GM19463 (cell line): ENCODE results near the gene FAM168B.
"Not testable (repeated sequence)": the region's sequence is repeated elsewhere in the genome, so short reads cannot be mapped to it uniquely, and the experiment has no call there.

Experiments
- ATAC-seq: cut with Tn5 transposase; IDR thresholded peaks from one replicate; pipeline ENCODE4 v1.9.1; 2021; ENCODE audit warnings: mild to moderate bottlenecking, moderate library complexity; ENCODE audit not compliant: unreplicated experiment

FAM168B gene

GRCh38 chr2:131093006-131093695 is at the start of gene FAM168B:
FAM168B (minus strand) TSS chr2:131093460; CDS start chr2:131082646, 10,814 bp downstream.
- peak; percentile 80 for ATAC-seq

GRCh38 chr2:131142849-131143248 is 49.6 kb upstream of the FAM168B start:
- no peak for ATAC-seq

- ATAC-seq: no peak
Observed at GRCh38 chr2:131140581-131140980, 47.3 kb upstream of the FAM168B start.

DNA sequence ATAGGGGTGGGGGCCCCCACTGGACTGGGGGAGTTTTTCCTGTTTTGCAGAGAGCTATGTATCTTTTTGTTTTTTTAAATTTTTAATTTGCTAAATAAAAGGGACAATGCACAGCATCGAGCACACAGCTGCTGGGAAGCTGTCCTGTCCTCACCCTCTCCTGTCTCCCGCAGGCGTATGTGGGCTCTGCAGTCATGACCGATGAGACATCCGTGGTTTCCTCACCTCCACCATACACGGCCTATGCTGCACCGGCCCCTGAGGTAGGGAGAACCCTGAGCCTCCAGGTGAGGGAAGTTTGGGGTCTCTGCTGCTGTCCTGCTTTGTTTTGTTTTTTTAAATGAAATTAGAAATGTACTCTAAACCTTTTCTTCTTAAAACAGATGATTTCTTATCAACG is 39.5 kb upstream of the FAM168B start:
- ATAC-seq: no peak

DNA sequence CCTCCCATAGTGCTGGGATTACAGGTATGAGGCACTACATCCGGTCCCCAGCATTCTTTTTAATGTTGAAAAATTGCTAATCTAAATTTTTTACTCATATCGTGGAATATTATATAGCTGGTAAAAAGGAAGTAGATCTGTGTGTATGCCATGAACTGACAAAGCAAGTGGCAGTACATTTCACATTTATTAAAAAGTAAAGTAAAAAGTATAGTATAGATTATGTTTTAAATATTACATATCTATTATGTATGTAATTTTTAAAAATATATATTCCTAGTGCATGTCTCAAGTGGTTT is 37.0 kb upstream of the FAM168B start:
- no peak for ATAC-seq

DNA sequence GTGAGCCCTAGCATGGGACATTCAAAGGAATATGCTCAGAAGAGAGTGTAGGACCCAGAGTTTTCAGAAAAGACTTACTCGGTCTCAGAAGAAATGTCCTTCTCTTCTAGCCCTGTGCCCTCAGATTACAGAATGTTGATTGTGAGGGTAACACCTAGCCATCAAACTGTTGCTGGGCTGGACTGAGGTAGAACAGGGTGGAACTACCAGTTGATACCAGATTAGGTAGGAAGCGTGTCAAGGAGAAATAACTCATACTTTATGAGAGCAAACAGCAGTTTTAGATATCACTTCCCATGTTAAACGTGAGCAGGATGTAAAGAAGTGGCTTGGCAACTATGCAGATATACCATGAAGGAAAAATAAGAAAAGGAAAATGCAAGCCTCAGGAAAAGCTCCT is 34.7 kb upstream of the FAM168B start:
- ATAC-seq: no peak

GRCh38 chr2:131127076-131127475 is 33.8 kb upstream of the FAM168B start:
- ATAC-seq: no peak

DNA sequence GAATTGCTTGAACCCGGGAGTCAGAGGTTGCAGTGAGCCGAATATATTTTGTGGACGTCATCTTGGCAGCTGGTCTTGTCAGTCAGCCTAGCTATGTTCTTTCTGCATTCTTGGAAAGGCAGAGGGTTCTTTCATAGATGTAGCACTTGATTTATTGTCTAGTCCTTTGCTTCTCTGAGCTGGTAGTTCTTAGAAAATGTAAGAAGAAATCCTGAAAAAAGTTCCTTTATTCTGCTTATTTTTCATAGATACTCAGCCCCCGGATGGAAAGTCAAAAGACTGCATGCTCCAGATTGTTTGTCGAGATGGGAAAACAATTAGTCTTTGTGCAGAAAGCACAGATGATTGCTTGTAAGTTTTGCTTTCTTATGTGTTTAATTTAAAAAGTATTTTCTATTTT is 33.2 kb upstream of the FAM168B start:
- no peak for ATAC-seq

DNA sequence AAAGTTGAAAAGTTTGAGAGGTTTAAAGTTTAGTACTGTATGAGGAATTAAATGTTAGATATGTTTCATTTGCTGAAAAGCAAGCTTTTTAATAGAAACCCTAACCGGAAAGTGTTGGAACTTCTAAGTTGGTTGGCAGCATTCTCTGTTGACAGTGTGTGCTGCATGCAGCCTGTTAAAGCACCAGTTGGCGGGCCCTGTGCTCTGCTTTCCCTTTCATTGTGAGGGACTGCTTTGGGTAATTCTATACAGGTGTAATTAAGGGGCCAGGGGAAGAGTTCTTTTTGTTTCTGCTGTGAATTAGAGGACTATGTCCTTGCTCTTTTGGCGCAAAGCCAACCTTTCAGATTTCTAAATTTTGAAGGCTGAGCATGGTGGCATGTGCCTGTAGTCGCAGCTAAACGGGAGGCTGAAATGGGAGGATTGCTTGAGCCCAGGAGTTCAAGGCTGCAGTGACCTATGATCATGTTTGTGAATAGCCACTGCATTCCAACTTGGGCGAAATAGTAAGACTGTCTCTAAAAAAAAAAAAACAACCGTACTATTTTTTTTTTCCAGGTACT is 32.0 kb upstream of the FAM168B start:
- no peak for ATAC-seq

DNA sequence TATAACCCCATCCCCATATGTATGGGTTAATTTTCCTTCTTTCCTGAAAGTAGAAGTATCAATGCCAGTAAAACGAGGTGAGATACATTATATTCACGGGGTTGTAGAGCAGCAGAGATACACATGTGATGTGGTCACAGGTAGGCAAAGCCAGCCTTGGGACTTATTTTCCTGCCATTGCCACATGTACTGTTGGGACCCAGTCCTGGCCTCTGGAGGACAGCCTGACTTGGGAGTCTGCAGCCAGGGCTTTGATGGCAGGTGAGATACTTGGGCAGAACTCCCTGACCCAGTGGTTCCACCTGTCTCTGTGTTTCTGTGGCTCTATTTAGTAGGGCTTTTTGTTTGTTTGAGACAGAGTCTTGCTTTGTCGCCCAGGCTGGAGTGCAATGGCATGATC is 29.9 kb upstream of the FAM168B start:
- ATAC-seq: no peak

DNA sequence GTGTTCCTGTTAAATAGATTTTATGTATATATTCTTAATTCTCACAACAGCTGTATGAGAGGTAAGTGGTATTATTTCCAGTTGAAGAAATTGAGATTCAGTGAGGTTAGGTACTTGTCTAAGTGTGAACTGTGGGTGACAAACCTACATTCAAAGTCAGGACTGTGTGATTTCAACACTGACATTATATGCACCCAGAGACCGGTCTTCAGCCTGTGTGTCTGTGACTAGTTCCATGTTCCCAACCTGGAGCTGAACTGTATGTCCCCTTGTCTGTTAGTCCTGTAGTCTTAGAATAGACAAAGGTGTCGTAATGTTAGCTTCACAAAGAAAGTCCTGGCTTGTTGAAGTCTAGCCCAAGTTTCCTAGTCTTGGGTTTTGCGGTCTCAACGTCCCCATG is 29.2 kb upstream of the FAM168B start:
- ATAC-seq: no peak

- ATAC-seq: no peak
Observed at GRCh38 chr2:131121464-131121863, 28.2 kb upstream of the FAM168B start.

- no peak for ATAC-seq
Observed at GRCh38 chr2:131120815-131121317, 27.6 kb upstream of the FAM168B start.

DNA sequence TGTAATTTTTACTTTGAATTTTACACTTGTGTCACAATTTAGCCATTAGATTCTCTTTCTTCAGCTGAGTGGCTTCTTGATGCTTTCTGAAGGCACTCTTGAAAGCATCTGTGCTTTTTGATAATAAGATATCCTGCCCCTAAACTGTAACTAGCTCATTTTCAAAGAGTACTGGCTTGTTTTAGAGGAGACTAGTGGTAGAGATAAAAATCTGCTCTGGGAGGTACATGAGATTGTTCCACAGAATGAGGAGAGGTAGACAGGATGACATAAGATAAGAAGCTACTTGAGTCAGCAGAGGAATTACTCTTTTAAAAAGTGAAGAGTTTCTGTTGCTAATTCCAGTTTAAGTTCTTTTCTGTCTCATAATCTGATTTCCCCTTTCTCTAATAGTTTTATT is 22.5 kb upstream of the FAM168B start:
- ATAC-seq: no peak

DNA sequence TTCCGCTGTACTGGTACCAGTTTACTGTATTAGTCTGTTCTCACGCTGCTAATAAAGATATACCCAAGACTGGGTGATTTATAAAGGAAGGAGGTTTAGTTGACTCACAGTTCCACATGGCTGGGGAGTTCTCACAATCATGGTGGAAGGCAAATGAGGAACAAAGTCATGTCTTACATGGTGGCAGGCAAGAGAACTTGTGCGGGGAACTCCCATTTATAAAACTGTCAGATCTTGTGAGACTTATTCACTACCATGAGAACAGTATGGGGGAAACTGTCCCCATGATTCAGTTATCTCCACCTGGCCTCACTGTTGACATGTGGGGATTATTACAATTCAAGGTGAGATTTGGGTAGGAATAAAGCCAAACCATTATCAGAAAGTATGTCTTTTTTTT is 21.7 kb upstream of the FAM168B start:
- ATAC-seq: not testable (repeated sequence)

GRCh38 chr2:131113566-131114227 is 20.4 kb upstream of the FAM168B start:
- ATAC-seq: no peak

- ATAC-seq: no peak
Observed at GRCh38 chr2:131112529-131112928, 19.3 kb upstream of the FAM168B start.

- peak; percentile 30 for ATAC-seq
Observed at GRCh38 chr2:131105950-131106801, 12.9 kb upstream of the FAM168B start.

DNA sequence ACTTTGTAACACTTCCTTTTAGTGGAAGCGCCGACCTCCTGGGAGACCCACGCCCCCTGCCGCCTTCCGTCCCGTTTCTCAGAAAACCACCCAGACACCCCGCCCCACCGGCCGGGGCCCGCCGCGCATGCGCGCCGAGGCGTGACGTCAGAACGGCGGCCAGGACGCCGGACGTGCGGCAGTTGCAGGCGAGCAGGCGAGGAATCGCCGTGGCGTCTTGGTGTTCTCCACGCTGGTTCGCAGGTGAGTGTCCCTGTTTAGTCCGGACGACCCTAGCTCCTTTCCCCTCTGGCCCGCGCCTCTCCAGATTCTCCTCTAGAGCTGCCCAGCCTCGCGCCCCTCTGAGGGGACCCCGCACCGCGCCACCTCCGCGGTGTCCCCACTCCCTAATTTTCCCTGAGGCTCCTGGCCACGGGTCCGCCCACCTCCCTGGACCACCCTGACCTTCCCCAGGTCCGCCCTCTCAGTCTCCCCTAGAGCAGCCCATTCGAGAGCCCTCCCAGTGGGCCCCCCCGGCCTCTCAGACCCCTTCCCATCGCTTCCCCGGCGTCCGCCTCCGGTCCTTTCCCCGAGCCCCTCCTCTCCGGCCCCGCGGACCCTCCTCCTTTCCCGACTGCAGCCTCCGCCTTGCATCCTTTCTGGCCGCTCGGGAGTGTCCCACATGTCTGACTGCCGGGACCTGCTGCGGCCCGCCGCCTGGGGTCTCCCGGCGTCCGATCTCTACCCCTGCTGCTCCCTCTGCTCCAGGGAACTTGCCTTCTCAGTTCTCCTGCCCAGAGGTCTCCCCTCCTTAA is 12.1 kb upstream of the FAM168B start, which contains the start of gene PLEKHB2:
TSS of gene PLEKHB2 (plus strand) at position 181 of the 794 bp plus-strand sequence. CDS start 15,606 bp downstream, outside the sequence.
- ATAC-seq: peak; percentile 75

DNA sequence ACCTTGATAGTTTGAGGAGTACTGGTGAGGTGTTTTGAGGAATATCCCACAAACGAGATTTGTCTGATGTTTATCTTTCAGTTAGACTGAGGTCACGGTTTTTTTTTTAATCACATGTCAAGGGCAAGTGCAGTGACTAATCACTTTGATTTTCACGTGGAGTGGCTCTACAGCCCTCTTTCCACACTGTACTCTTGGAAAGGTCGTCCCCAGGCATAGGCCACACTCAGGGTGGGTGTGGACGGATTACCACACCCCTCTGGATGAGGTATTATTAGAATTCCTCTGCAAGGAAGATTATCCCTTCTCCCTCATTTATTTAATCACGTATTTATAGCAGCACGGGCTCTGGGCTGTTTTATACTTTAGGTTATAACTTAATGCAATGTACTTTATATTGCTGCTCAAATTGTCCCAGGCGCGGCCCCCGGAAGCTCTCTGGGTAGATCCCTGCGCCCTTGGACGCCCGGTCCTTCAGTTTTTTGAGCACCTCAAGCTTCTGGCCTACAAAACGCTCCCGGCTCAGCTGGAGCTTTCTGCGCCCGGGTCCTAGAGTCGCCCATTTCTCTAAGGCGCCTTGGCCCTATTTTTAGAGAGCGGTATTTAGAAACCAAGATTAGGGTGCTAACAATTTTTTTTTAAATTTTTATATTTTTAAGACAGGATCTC is 11.4 kb upstream of the FAM168B start:
- peak; percentile 65 for ATAC-seq
